H1 (cell line): ENCODE measurements around the gene GSC. TPM values are rescaled to one million over a fixed set of nuclear protein-coding genes. Genes with fewer than 3 reads are reported as not detected.

Experiments
- CHD7 ChIP-seq: fragments of 300-600 bp; sonication (generic); IDR thresholded peaks from 2 replicates; pipeline ENCODE4 v1.7.1; 2012; ENCODE audit warnings: low read length, moderate library complexity, mild to moderate bottlenecking, inconsistent platforms; ENCODE audit not compliant: insufficient replicate concordance
- EGR1 ChIP-seq: IDR thresholded peaks from 2 replicates; pipeline ENCODE4 v1.6.1; 2011; ENCODE audit warnings: low read depth, low read length, borderline replicate concordance
- KDM4A ChIP-seq: IDR thresholded peaks from one replicate; pipeline ENCODE4 v1.7.1; 2012; ENCODE audit warnings: low read depth, mild to moderate bottlenecking, moderate library complexity, low read length, inconsistent platforms; ENCODE audit not compliant: severe bottlenecking
- RAD21 ChIP-seq, 2 experiments: IDR thresholded peaks in 1 of 2; conservative IDR thresholded peaks in 1 of 2; 2 replicates each; pipeline ENCODE4 v1.6.1; 2011; ENCODE audit warnings: low read depth in 2 of 2, low read length in 2 of 2, improper control_type of control experiment in 1 of 2, inconsistent platforms in 1 of 2, mild to moderate bottlenecking in 1 of 2, moderate library complexity in 1 of 2
- polyA plus RNA-seq, 7 experiments: library from polyadenylated mRNA; depleted of rRNA in 3 of 7; stranded (reverse) in 5 of 7; unstranded in 2 of 7; fragments of >200 nt in 5 of 7; fragments of 200-250 nt in 2 of 7; gene quantifications; 1 replicate in 5 of 7; 2 replicates in 1 of 7; 4 replicates in 1 of 7; pipeline versions ENCODE4 v1.2.1 to v1.2.3, GENCODE V29; 2011 to 2013; ENCODE audit warnings: missing spikeins in 2 of 7, mixed read lengths in 2 of 7
- total RNA-seq: library from RNA; stranded (reverse); fragmentation: NEBNext Ultra II Directional; extraction: Animal tissue kit (Norgen Biotek cat#: 25700); gene quantifications from 2 replicates; pipeline ENCODE4 v1.2.1, GENCODE V29; 2021

GSC gene
- total and polyA plus RNA-seq, 2 of the 8 experiments (the other 6 are each of a cell fraction or from before 2014, with no cell fraction given): 0.17 to 0.54 TPM

GRCh38 chr14:94752591-94753436 is 17.1 kb downstream of the GSC start (continued):
- no peak for TF ChIP-seq CHD7
- no peak for TF ChIP-seq EGR1
- TF ChIP-seq KDM4A: no peak
- no peak for TF ChIP-seq RAD21 (IDR thresholded peaks at IDR 0.05 in 1 of 2, conservative IDR thresholded peaks at IDR 0.05 in 1 of 2; ENCODE audit: low read depth in 2 of 2, low read length in 2 of 2)
- TF ChIP-seq, all 59 proteins: peak for 0
